Activated CD4-positive, alpha-beta memory T cell treated with anti-CD3 and anti-CD28 coated beads for 36 hours (primary cell): ENCODE measurements around the gene GAB2. TPM values are rescaled to one million over a fixed set of nuclear protein-coding genes. Genes with fewer than 3 reads are reported as not detected.
"Not testable (repeated sequence)": the region's sequence is repeated elsewhere in the genome, so short reads cannot be mapped to it uniquely, and the experiment has no call there.

ENCODE experiments used
- CTCF ChIA-PET: fragments of 350-600 bp; sonication (Branson Sonifier 250); formaldehyde crosslinking; loops from one replicate; lab custom pipeline; 2021; ENCODE audit warnings: antibody characterized with exemption, inconsistent platforms; lab: Charles Lee
- POLR2A ChIA-PET: fragments of 350-600 bp; sonication (Branson Sonifier 250); formaldehyde crosslinking; loops from one replicate; lab custom pipeline; 2021; ENCODE audit warnings: antibody characterized with exemption; lab: Charles Lee
- DNase-seq: peaks from one replicate; pipeline ENCODE4 v3.0.0-alpha.2; 2020
- H3K27ac Mint-ChIP-seq: one replicate; pipeline ENCODE4 v1.8.0; 2021; ENCODE audit warnings: mixed read lengths
- H3K27me3 Mint-ChIP-seq: one replicate; pipeline ENCODE4 v1.8.0; 2021; ENCODE audit warnings: mixed read lengths
- H3K36me3 Mint-ChIP-seq: one replicate; pipeline ENCODE4 v1.8.0; 2021; ENCODE audit warnings: mixed read lengths
- H3K4me1 Mint-ChIP-seq: one replicate; pipeline ENCODE4 v1.8.0; 2021; ENCODE audit warnings: low read depth, mixed read lengths
- H3K4me3 Mint-ChIP-seq: one replicate; pipeline ENCODE4 v1.8.0; 2021; ENCODE audit warnings: mild to moderate bottlenecking, mixed read lengths
- H3K9me3 Mint-ChIP-seq: one replicate; pipeline ENCODE4 v1.8.0; 2021; ENCODE audit warnings: mixed read lengths
- intact Hi-C: fragments of 100-400 bp; cut with micrococcal nuclease; formaldehyde crosslinking; loops from one replicate; pipeline ENCODE4 v1.15.1; 2023
- total RNA-seq, 2 experiments: library from RNA; stranded (reverse); gene quantifications; one replicate each; pipeline ENCODE4 v1.2.3, GENCODE V29; 2021

Gene GAB2
- total RNA-seq, 2 experiments from 2014 or later = 8.9 to 11.1 TPM

DNA sequence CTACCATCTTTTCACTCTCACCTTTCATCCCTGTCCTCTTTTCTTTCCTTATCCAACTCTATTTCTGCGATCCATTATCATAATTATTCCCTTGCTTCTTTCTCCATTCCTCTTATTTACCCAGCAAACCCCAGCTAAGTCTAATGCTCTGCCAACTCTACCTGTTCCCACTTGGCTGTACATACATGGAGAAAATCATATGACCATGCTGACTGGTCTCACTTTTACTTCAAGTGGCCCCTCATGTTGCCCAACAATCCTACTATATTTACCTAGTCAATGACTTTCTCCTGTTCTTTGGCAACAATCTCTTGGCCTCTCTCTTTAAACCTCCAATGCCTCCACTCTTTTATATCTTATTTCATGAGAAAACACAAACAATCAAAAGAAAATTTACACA is 134.8 kb downstream of the GAB2 start:
- intact Hi-C loops = no loop called here
- Mint-ChIP-seq H3K4me1 (no peaks in the 10 kb centered on the region), H3K27ac (no peak overlapping the region), H3K9me3 (no peaks in the 10 kb centered on the region), H3K27me3 (no peaks in the 10 kb centered on the region), H3K36me3 (no peaks in the 10 kb centered on the region), H3K4me3 (no peak overlapping the region)
- POLR2A ChIA-PET = no interaction called here
- no peak for DNase-seq
- CTCF ChIA-PET = no interaction called here

DNA sequence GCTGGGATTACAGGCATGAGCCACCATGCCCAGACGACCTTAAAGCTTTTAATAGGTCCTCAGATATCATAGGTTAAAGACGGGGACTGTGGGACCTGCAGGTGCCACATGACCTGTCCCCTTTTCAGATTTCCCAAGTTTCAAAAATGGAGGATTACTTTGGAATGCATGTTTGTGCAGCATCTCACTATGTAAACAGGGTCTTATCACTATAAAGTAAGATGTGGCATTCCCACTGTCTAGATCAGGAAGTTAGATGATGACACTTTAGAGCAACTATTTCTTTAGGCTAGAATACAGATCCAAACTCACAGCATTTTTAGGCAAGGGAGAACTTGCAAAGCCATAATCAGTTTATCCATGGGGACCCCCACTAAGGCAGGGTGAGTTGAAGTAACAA is 136.1 kb downstream of the GAB2 start:
- CTCF ChIA-PET = no interaction called here

DNA sequence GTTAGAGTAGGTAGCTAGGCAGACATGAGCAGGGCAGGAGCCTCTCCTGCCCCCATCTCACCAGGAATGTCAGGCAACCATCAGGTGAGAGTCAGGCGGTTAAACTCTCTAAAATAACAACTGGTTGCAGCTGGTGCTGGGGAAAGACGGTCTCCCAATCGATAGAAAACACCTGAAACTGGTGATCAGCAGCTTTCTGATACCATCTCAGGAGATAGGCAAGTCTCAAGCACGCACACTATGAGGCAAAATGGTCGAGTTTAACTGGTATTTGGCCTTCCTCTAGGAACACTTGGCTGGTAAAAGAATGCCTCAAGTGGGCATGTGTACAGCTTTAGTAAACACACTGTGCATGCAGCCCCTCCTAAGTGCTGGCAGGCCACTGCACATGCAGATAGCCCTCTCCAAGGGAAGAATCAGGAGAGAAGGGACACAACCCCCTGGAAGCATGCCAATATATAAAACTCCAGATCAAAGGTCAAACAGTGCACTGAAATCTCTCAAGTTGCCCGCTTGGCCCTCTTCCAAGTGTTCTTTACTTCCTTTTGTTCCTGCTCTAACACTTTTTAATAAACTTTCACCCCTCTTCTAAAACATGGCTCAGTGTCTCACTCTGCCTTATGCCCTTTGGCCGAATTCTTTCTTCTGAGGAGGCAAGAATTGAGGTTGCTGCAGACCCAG is 140.2 kb downstream of the GAB2 start:
- Mint-ChIP-seq H3K9me3 (peaks cover 17% of the 10 kb centered on the region), H3K27me3 (no peaks in the 10 kb centered on the region), H3K4me3 (no peak overlapping the region), H3K4me1 (no peaks in the 10 kb centered on the region), H3K36me3 (peaks cover 15% of the 10 kb centered on the region), H3K27ac (no peak overlapping the region)
- intact Hi-C loops = no loop called here
- ChIA-PET POLR2A (no interaction called here), CTCF (no interaction called here)
- DNase-seq = no peak

More for the DNA sequence above, 136.1 kb downstream of the GAB2 start:
- Mint-ChIP-seq H3K4me1 (no peaks in the 10 kb centered on the region), H3K4me3 (no peak overlapping the region), H3K36me3 (no peaks in the 10 kb centered on the region), H3K27me3 (no peaks in the 10 kb centered on the region), H3K9me3 (no peaks in the 10 kb centered on the region), H3K27ac (no peak overlapping the region)
- DNase-seq = no peak
- POLR2A ChIA-PET = no interaction called here
- intact Hi-C loops = no loop called here

DNA sequence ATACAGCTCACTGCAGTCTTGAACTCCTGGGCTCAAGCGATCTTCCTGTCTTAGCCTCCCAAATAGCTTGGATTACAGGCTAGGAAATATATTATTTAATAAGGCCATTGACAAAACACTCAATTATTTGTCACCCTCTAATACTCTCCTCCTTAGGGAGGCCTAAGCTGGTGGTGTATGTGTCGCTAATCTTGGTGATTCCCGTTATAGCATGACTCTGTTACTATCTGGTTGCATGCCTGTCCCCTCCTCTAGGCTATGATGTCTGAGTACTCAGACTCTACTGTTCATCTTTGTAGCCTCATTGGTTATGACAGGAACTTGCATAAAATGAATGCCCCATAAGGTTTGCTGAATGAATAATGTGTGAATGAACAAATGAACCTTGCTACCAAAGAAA is 141.3 kb downstream of the GAB2 start:
- Mint-ChIP-seq H3K4me1 (no peaks in the 10 kb centered on the region), H3K27ac (no peak overlapping the region), H3K9me3 (peaks cover 26% of the 10 kb centered on the region), H3K36me3 (peaks cover 22% of the 10 kb centered on the region), H3K27me3 (no peaks in the 10 kb centered on the region), H3K4me3 (no peak overlapping the region)
- intact Hi-C loops = no loop called here
- ChIA-PET CTCF (no interaction called here), POLR2A (no interaction called here)
- DNase-seq = no peak

DNA sequence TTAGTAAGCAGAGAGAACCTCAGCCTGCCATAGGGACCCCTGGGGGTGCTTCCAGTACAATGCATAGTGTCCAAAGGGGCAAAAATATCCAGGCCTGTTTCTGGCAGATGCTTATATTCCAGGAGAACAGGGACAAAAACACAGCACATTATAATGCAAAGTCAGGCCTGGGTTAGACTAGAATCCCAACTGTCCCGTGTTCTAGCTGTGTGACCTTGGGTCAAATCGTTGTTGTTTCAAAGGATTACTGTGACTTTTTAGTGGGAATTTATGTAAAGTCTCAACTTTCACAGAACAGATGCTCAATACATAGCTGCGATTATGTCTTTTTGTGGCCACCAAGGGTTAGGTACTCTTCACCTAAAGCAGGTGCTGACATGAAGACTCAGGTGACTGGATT is 142.9 kb downstream of the GAB2 start:
- Mint-ChIP-seq H3K9me3 (peaks cover 26% of the 10 kb centered on the region), H3K4me1 (no peaks in the 10 kb centered on the region), H3K27me3 (no peaks in the 10 kb centered on the region), H3K36me3 (peaks cover 22% of the 10 kb centered on the region), H3K4me3 (no peak overlapping the region), H3K27ac (no peak overlapping the region)
- DNase-seq = no peak
- intact Hi-C loops = no loop called here
- ChIA-PET POLR2A (no interaction called here), CTCF (no interaction called here)

DNA sequence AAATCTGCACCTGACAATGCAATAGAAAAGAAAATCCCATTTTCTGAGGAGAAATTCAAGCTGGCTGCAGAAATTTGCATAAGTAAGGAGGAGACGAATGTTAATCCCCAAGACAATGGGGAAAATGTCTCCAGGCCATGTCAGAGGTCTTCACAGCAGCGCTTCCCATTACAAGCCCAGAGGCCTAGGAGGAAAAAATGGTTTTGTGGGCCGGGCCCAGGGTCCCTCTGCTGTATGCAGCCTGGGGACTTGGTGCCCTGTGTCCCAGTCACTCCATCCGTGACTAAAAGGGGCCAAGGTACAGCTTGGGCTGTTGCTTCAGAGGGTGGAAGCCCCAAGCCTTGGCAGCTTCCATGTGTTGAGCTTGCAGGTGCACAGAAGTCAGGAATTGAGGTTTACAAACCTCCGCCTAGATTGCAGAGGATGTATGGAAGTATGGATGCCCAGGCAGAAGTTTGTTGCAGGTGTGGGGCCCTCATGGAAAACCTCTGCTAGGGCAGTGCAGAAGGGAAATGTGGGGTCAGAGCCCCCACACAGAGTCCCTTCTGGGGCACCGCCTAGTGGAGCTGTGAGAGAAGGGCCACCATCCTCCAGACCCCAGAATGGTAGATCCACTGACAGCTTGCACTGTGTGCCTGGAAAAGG is 144.9 kb downstream of the GAB2 start:
- CTCF ChIA-PET, H3K4me1 Mint-ChIP-seq, H3K27me3 Mint-ChIP-seq, intact Hi-C loops, DNase-seq, H3K4me3 Mint-ChIP-seq, POLR2A ChIA-PET, H3K27ac Mint-ChIP-seq: not testable (repeated sequence)
- H3K9me3 Mint-ChIP-seq = peaks cover 26% of the 10 kb centered on the region
- peaks cover 22% of the 10 kb centered on the region for H3K36me3 Mint-ChIP-seq

DNA sequence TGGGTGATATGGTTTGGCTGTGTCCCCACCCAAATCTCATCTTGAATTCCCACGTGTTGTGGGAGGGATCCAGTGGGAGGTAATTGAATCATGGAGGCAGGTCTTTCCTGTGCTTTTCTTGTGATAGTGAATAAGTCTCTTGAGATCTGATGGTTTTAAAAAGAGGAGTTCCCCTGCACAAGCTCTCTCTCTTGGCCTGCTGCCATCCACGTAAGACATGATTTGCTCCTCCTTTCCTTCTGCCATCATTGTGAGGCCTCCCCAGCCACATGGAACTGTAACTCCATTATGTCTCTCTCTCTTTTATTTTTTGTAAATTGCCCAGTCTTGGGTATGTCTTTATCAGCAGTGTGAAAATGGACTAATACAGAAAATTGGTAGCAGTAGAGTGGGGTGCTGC is 145.8 kb downstream of the GAB2 start:
- H3K27ac Mint-ChIP-seq, CTCF ChIA-PET, H3K4me1 Mint-ChIP-seq, H3K4me3 Mint-ChIP-seq, intact Hi-C loops, POLR2A ChIA-PET, H3K27me3 Mint-ChIP-seq, DNase-seq: not testable (repeated sequence)
- peaks cover 22% of the 10 kb centered on the region for H3K36me3 Mint-ChIP-seq
- peaks cover 26% of the 10 kb centered on the region for H3K9me3 Mint-ChIP-seq

DNA sequence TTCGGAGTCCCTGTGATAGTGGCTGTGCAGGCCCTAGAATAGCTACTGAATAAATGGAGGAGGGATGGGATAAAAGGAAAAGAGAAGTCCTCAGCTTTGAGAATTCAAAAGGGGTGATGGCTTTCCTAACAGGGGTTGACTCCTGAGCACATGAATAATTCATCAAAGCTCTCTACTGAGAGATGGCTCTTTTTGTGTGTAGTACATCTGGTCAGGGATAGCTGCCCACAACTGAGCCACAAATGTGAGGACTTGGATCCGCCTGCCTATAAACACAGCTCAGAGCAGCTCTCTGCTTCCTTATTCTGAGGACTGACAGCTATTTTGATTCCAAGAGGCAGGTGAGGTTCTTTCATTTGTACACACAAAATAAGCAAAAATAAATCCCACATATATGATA is 146.6 kb downstream of the GAB2 start:
- Mint-ChIP-seq H3K27ac (no peak overlapping the region), H3K4me3 (no peak overlapping the region), H3K4me1 (no peaks in the 10 kb centered on the region), H3K36me3 (peaks cover 23% of the 10 kb centered on the region), H3K27me3 (no peaks in the 10 kb centered on the region), H3K9me3 (peaks cover 26% of the 10 kb centered on the region)
- ChIA-PET CTCF (interaction anchor here (1.1 kb wide), 1 partner anchor 293 kb away, joined by 3 read pairs; no protein-coding TSS in a partner anchor), POLR2A (no interaction called here)
- intact Hi-C loops = no loop called here
- no peak for DNase-seq

DNA sequence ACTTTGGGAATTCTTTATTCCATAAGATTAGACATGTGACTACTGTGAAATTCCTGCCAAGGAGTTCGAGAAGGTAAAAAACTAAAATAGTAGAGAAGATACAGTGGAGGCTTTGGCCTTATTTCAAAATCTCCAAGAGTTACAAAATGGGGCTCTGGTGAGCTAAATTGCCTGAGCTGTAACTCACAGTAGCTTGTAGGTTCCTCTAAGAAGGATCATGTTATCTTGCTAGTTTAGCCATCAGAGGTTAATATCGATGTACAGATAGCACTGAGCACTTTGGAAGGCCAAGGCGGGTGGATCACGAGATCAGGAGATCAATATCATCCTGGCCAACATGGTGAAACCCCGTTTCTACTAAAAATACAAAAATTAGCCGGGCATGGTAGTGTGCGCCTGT is 147.8 kb downstream of the GAB2 start:
- peaks cover 23% of the 10 kb centered on the region for H3K36me3 Mint-ChIP-seq
- ChIA-PET POLR2A (no interaction called here), CTCF (interaction anchor here (1.1 kb wide), 1 partner anchor 294 kb away, joined by 3 read pairs; no protein-coding TSS in a partner anchor)
- H3K9me3 Mint-ChIP-seq = peaks cover 26% of the 10 kb centered on the region
- H3K27me3 Mint-ChIP-seq = no peaks in the 10 kb centered on the region
- no peaks in the 10 kb centered on the region for H3K4me1 Mint-ChIP-seq
- H3K27ac Mint-ChIP-seq = no peak overlapping the region
- DNase-seq = no peak
- intact Hi-C loops = no loop called here
- H3K4me3 Mint-ChIP-seq = no peak overlapping the region

DNA sequence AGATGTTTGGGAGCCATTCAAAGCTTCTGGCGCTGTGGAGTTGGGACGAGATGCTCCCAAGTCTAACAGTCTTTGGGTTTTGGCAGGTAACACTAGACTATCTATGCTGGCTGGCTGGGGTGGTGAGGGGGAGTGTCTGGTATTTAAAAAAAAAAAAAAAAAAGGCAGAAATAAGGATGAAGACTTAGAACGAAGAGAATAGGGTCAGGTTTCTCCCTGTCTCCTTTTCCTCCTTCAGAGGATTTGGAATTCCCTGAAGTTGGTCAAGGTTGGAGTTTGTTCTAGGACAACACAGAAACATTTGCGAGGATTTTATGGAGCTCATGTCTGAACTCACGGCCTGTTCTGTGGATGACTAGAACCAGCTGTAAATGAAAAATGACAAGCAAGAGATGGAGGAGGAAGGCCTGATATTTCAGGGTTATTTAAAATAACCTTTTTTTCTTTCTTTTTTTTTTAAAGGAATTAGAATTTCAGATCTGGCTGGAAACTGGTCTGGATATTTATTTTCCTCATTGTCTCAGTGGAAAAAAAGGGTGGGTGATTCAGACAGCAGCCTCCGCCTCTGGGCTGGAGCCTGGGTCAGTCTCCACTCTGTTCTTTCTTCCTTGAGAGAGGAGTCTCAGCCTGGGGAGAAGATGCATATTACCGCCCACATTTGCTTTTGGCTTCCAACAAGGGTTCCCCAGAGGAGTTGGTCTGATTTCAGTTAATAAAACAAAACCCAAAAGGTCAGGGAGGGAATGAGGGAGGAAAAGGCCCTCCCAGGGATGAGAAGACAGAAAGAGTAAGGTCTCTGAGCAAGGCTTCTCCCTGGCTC is 148.8 kb downstream of the GAB2 start:
- no peak overlapping the region for H3K4me3 Mint-ChIP-seq
- DNase-seq = no peak
- CTCF ChIA-PET = no interaction called here
- no peaks in the 10 kb centered on the region for H3K27me3 Mint-ChIP-seq
- intact Hi-C loops = no loop called here
- POLR2A ChIA-PET = no interaction called here
- H3K36me3 Mint-ChIP-seq = peaks cover 20% of the 10 kb centered on the region
- H3K4me1 Mint-ChIP-seq = no peaks in the 10 kb centered on the region
- H3K9me3 Mint-ChIP-seq = peaks cover 22% of the 10 kb centered on the region
- H3K27ac Mint-ChIP-seq = no peak overlapping the region

DNA sequence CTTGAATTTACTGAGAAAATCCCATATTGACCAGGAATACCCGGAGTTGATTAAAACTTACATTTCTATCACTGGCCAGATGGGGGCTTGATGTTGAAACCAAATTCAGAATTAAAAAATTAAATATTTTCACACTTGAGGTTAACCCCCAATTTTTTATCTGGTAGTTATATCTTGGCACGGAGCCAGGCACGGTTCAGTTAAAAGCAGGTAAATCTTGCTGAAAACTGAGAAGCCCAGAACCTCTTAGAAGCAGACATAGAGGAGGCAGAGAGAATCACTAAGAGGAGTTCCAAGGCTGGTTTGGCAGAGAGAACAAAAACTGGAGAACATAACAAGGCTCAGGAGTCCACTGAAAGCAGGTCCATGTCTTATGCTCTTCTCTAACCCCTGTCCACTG is 151.2 kb downstream of the GAB2 start:
- H3K27me3 Mint-ChIP-seq = no peaks in the 10 kb centered on the region
- CTCF ChIA-PET = no interaction called here
- intact Hi-C loops = no loop called here

DNA sequence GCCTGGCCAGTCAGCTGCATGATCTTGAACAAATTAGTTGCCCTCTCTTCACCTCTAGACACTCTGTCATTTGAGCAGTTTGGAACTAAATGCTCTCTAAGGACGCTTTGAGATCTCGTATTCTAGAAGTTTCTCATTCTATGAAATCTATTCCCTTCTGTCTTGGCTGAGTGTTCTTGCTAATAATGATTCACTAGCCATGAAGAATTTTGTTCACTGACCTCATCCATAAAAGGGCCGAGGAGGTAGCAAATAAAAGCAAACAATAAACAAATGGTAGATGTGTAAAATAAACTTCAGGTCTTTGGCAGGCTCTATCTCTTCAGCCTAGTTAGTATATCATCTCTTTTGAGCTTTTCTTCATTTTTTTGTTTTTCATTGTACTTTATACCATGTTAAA is 152.3 kb downstream of the GAB2 start:
- Mint-ChIP-seq H3K36me3 (peaks cover 2% of the 10 kb centered on the region), H3K9me3 (no peaks in the 10 kb centered on the region), H3K4me1 (no peaks in the 10 kb centered on the region), H3K4me3 (no peak overlapping the region), H3K27ac (no peak overlapping the region), H3K27me3 (no peaks in the 10 kb centered on the region)
- POLR2A ChIA-PET = no interaction called here
- intact Hi-C loops = no loop called here
- CTCF ChIA-PET = no interaction called here
- DNase-seq = no peak

More for the DNA sequence above, 151.2 kb downstream of the GAB2 start:
- H3K4me3 Mint-ChIP-seq = no peak overlapping the region
- no peaks in the 10 kb centered on the region for H3K4me1 Mint-ChIP-seq
- H3K36me3 Mint-ChIP-seq = peaks cover 2% of the 10 kb centered on the region
- DNase-seq = no peak
- H3K27ac Mint-ChIP-seq = no peak overlapping the region
- no peaks in the 10 kb centered on the region for H3K9me3 Mint-ChIP-seq
- POLR2A ChIA-PET = no interaction called here
